Motor neuron (in vitro differentiated cells): ENCODE data around the gene POLR1A. TPM values are rescaled to one million over a fixed set of nuclear protein-coding genes. Genes with fewer than 3 reads are reported as not detected.

Experiments
- ATAC-seq, 8 experiments: fragments of 200-7000 bp; cut with Tn5 transposase; replicated peaks in 6 of 8; 2 replicates each; pipeline ENCODE4 v1.8.0; 2021; ENCODE audit warnings: mild to moderate bottlenecking in 8 of 8, moderate library complexity in 8 of 8
- H3K27ac ChIP-seq, 2 donors: fragments of 250-450 bp; sonication (Bioruptor Pico); 2 replicates each; pipeline ENCODE4 v1.9.0; 2021; ENCODE audit warnings: antibody characterized with exemption in 2 of 2, mild to moderate bottlenecking in 2 of 2, moderate library complexity in 1 of 2
- H3K4me1 ChIP-seq, 2 donors: fragments of 250-450 bp; sonication (Bioruptor Pico); replicated peaks in 1 of 2; 2 replicates each; pipeline ENCODE4 v1.6.1; 2021; ENCODE audit warnings: antibody characterized with exemption in 2 of 2, mild to moderate bottlenecking in 2 of 2, moderate library complexity in 1 of 2
- H3K4me3 ChIP-seq, 5 donors: fragments of 250-450 bp; sonication (Bioruptor Pico); 2 replicates each; pipeline ENCODE4 v1.9.0; 2021; ENCODE audit warnings: antibody characterized with exemption in 5 of 5, mild to moderate bottlenecking in 5 of 5, moderate library complexity in 4 of 5
- whole genome bisulfite sequencing, 10 experiments: fragments of 450-650 bp; shearing (Covaris generic); methylation state at CpG; one replicate each; pipeline ENCODE4 v1.0.0; 2022; 5-methylcytosine and 5-hydroxymethylcytosine counted together
- in situ Hi-C, 9 experiments: fragments of 400-800 bp; cut with MboI; loops; one replicate each; pipeline ENCODE4 v1.15.0; 2021; ENCODE audit warnings: low sequenced_read_pairs in 9 of 9, low pct_unique_long_range_greater_than_20kb in 2 of 9; ENCODE audit not compliant: unreplicated experiment in 9 of 9
- total RNA-seq, 8 experiments: library from RNA; unstranded; fragments of 300-600 nt; gene quantifications; 2 replicates each; pipeline versions ENCODE4 v1.2.3 to v1.2.4, GENCODE V29; 2022

Gene POLR1A
- total RNA-seq, 8 experiments from 2014 or later: 9.5 to 44.6 (median 19.2) TPM

DNA sequence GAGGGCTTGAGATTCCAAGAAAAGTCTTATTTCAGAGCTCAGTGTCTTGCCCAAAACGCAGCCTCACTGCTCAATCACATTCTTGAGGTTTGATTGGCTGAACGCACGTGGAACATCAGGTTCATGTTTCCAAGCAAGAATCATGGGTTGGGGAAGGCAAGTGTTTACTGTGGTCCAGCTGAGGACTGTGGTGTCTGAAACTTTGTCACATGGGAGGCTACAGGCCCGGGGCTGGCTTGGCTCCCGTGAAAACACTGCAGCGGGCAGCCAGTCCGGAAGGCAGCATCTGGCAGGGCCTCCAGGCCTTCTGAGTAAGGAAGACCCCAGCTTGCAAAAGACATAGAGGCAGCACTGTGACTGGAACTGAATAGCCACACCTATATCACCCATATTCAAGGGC, 84.7 kb downstream of the POLR1A start:
- in situ Hi-C loops: loop anchor here in 1 of 9 experiments (25.0 kb wide), 1 partner anchor 184 kb away; no protein-coding TSS in a partner anchor
- Histone ChIP-seq H3K4me3 (no peak overlapping the region), H3K27ac (no peak overlapping the region), H3K4me1 (no peaks in the 10 kb centered on the region)
- 18 to 100% (median 86%) methylated on average over 1 to 4 of the region's 7 CpGs; no CpG with 5 or more reads in 5 of the 10 experiments for WGBS, 10 experiments
- ATAC-seq: peak in 5 of 8 experiments; percentile 15 to 74 (median 54)

DNA sequence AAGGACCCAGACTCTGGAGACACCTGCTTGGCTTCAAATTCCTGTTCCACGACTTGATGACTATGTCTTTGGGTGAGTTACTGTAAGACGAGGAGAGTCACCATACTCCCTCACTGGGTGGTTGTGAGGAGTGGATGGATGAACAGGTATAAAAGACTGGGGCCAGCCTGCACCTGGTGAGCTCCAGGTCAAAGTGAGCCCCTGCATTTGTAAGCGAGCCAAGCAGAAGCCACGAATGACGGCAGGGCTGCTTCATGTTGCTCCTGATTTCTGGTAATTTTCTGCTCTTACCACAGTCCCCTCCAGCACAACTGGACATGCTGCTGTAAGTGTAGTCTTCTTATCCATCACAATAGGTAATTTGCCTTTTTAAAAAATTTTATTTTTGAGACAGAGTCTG, 86.6 kb downstream of the POLR1A start:
- H3K4me3 ChIP-seq: no peak overlapping the region
- no peak overlapping the region for H3K27ac ChIP-seq
- in situ Hi-C loops: loop anchor here in 1 of 9 experiments (25.0 kb wide), 1 partner anchor 182 kb away; no protein-coding TSS in a partner anchor
- WGBS, 10 experiments: 67 to 100% (median 85%) methylated on average over 1 to 5 of the region's 5 CpGs; no CpG with 5 or more reads in 4 of the 10 experiments
- no peak for ATAC-seq
- no peaks in the 10 kb centered on the region for H3K4me1 ChIP-seq

DNA sequence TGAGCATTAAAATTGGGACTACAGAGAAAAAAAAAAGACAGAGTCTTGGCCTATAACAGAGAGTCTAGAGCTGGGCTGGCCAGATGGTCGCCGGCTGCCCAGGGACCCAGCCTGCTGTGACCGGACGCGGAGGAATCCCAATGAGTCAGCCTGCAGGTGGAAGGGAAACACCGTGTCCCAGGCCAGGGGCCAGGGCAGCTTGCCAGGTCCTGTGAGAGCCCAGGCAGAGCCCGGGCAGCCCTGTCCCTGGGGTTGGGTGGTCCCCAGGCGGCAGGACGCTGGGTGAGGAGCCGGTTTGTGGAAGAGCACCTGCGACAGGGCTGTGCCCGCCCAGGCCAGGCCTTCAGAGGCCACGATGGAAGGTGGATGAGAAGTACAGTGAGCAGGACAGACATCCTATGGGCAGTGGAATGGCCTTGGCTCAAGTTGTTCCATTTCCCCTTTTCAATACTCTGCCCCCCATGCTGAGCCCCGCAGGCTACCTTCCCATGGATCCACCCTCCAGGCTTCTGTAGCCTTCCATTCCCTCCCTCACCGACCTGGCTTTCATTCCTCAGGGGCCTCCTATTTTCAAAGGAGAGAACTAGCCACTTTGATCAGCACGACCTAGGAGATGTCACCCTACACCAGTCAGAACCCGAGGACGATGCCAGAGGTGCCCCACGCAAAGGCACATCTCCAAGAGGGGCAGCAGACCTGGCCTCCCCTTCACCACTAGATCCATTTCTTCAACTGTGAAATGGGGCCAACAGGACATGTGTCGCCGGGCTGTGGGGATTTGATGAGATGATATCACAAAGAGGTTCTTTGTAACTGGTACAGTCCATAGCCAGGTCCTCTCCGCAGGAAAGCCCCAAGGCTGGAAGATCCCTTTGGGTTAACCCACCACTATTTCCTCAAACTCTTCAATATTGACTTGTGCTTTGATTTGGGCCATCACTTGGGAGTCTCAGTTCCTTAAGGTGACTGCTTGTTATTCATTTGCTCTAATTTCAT, 87.5 kb downstream of the POLR1A start:
- H3K27ac ChIP-seq: no peak overlapping the region
- 0 to 86% (median 70%) methylated on average over 2 to 13 of the region's 22 CpGs; no CpG with 5 or more reads in 5 of the 10 experiments for WGBS, 10 experiments
- in situ Hi-C loops: loop anchor here in 1 of 9 experiments (25.0 kb wide), 1 partner anchor 181 kb away; no protein-coding TSS in a partner anchor

DNA sequence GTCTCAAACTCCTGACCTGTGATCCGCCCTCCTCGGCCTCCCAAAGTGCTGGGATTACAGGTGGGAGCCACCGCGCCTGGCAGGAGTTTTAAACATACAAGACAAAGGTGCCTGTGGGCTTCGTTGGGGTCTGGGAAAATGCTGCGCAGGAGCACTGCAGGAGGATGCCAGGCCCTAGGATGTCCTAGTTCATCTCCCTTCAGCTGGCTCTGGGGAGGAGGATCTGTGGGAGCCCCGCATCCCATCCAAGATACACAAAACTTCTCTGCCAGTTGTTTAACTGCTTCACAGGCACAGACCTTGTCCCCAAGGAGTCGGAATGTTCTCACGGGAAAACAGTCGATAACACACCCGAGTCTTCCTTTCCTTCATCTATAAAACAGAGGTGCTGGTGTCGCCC, 89.1 kb downstream of the POLR1A start:
- Histone ChIP-seq H3K27ac (no peak overlapping the region), H3K4me3 (no peak overlapping the region), H3K4me1 (no peaks in the 10 kb centered on the region)
- in situ Hi-C loops: loop anchor here in 1 of 9 experiments (25.0 kb wide), 1 partner anchor 179 kb away; no protein-coding TSS in a partner anchor
- WGBS, 10 experiments: 57 to 100% (median 81%) methylated on average over 2 to 9 of the region's 12 CpGs; no CpG with 5 or more reads in 3 of the 10 experiments
- no peak for ATAC-seq

More for the DNA sequence above, 87.5 kb downstream of the POLR1A start:
- ATAC-seq: peak in 6 of 8 experiments; percentile 18 to 75 (median 58)
- Histone ChIP-seq H3K4me1 (no peaks in the 10 kb centered on the region), H3K4me3 (no peak overlapping the region)

DNA sequence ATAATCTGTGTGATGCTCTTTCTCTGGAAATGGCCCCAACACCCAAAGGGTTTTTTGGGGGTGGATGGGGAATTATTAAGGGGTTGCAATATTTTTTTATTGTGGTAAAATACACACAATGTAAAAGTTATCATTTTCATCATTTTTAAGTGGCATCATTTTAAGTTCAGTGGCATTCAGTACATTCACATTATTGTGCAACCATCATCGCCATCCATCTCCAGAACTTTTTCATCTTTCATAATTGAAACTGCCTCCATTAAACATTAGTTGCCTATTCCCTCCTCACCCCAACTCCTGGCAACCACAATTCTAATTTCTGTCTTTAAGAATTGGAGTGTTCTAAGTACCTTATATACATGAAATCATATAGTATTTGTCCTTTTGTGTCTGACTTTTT, 90.0 kb downstream of the POLR1A start:
- Histone ChIP-seq H3K27ac (no peak overlapping the region), H3K4me3 (no peak overlapping the region), H3K4me1 (no peaks in the 10 kb centered on the region)
- WGBS, 10 experiments: 80 to 100% (median 100%) methylated on average over 1 of the region's 1 CpG; no CpG with 5 or more reads in 5 of the 10 experiments
- no peak for ATAC-seq
- in situ Hi-C loops: loop anchor here in 1 of 9 experiments (25.0 kb wide), 1 partner anchor 178 kb away; no protein-coding TSS in a partner anchor

DNA sequence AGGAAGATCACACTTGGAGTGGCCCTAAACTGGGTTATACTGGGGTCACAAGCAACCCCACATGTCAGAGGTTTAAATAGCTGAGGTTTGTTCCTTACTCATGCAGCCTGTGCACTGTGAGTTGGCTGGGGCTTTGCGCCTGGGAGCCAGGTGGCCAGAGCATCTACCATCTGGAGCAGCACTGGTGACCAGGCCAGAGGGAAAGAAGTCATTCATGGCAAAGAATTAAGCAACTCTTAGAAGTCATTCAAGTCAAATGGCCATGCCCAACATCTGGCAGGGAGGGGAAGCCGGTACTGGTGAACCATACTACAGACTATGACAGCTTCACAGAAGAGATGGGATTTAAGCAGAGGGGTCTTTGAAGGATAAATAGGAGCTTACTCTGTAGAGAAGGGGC, 90.7 kb downstream of the POLR1A start:
- Histone ChIP-seq H3K4me3 (no peak overlapping the region), H3K4me1 (no peaks in the 10 kb centered on the region), H3K27ac (no peak overlapping the region)
- WGBS, 10 experiments: 0 to 100% (median 67%) methylated on average over 1 to 2 of the region's 2 CpGs; no CpG with 5 or more reads in 1 of the 10 experiments
- in situ Hi-C loops: loop anchor here in 1 of 9 experiments (25.0 kb wide), 1 partner anchor 178 kb away; no protein-coding TSS in a partner anchor
- ATAC-seq: no peak

DNA sequence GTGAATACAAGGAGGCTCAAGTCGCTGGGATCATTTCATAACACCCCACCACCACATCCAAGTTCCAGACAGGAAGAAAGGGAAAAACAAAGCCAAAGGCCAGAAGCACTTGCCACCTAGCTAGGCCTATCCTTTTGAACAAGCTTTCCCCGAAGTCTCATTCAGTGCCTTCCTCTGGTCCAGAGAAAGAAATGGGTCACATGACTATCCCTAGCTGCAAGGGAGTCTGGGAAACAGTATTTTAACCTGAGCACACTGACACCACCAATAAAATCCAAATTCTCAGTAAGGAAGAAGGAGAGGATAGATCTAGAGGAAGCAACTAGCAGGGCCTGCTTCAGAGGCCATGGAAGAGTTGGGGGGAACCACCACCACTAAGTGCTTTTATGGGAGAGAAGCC, 91.2 kb downstream of the POLR1A start:
- WGBS, 10 experiments: 0 to 44% (median 36%) methylated on average over 1 to 2 of the region's 2 CpGs; no CpG with 5 or more reads in 4 of the 10 experiments
- no peaks in the 10 kb centered on the region for H3K4me1 ChIP-seq
- no peak for ATAC-seq
- H3K27ac ChIP-seq: no peak overlapping the region
- no peak overlapping the region for H3K4me3 ChIP-seq
- in situ Hi-C loops: loop anchor here in 1 of 9 experiments (25.0 kb wide), 1 partner anchor 177 kb away; no protein-coding TSS in a partner anchor

DNA sequence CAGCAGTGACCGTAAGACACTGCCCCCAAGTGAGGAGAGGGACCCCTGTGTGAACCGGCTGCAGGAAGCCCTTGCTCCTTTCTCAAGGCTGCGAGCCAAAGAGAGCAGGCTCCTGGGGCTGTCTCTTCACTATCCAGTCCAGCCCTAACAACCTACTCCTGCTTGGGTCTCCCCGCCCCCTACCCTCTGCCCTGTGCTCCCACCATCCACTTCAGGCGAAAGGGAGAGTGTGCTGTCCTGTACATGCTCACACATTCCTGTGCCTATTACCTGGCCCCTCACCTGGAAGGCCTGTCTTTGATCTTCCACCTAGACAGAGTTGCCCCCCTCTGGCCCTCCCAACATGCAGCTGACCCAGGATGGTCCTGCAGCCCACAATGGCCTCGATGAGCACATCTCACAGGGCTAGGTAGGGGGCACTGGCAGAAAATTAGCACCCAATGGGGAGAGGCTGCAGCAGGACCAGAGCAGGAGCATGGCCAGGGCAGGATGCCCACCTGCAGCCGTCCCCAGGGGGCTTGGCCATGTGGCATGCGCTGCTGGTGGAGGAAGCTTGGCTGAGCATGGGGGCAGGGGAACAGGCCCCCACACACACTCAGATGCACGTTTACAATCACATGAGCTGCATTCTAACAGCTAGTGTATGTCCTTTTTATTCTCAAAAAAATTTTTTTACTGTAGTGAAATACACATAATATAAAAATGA, 93.5 kb downstream of the POLR1A start:
- Histone ChIP-seq H3K4me1 (no peaks in the 10 kb centered on the region), H3K27ac (no peak overlapping the region), H3K4me3 (no peak overlapping the region)
- 30 to 100% (median 51%) methylated on average over 1 to 4 of the region's 9 CpGs; no CpG with 5 or more reads in 3 of the 10 experiments for WGBS, 10 experiments
- in situ Hi-C loops: loop anchor here in 1 of 9 experiments (25.0 kb wide), 1 partner anchor 175 kb away; no protein-coding TSS in a partner anchor
- ATAC-seq: no peak

DNA sequence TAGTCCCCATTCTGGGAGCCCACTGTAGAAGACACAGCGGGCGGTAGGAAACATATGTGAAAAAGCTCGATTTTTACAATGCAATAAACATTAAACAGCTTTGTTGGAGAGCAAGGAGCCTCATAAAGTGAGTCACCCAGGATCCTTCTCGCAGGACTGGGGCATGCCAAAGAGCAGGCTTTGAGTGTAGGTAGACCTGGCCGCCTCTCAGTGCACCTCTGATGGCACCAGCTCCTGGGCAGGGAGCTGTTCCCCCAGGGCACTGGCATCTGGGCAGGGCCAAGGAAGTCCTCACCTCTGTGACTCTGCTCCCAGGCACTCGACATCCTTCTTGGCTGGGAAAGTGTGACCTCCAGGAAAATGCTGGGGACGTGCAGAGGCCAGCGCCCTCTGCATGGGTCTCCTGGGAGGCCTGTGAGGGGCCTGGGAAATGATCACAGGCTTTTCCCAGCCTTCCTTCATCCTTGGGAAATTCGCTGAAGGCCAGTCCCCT, 94.2 kb downstream of the POLR1A start:
- Histone ChIP-seq H3K4me1 (no peaks in the 10 kb centered on the region), H3K4me3 (no peak overlapping the region), H3K27ac (no peak overlapping the region)
- no peak for ATAC-seq
- 38 to 87% (median 65%) methylated on average over 3 to 7 of the region's 9 CpGs; no CpG with 5 or more reads in 4 of the 10 experiments for WGBS, 10 experiments
- in situ Hi-C loops: loop anchor here in 1 of 9 experiments (25.0 kb wide), 1 partner anchor 174 kb away; no protein-coding TSS in a partner anchor

DNA sequence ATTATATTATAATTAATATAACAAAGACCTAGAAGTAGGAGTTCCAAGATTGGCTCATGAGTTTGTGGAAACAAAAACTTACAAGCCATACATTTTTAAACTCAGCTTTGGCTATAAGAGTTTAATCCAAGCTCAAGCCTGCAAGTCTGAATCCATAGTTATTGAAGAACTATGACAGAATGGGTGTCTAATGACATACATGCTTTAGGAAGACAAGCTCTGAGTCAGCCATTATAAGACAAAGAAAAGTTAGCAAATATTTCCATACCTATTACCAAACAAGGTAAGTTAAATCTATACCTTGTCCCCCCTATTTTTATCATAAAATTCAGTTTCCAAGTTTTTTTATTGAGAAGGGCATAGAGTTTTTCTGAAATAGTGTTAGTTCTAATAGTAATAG, 95.6 kb downstream of the POLR1A start:
- no peak for ATAC-seq
- H3K27ac ChIP-seq: no peak overlapping the region
- no peak overlapping the region for H3K4me3 ChIP-seq
- in situ Hi-C loops: loop anchor here in 1 of 9 experiments (25.0 kb wide), 1 partner anchor 173 kb away; no protein-coding TSS in a partner anchor
- H3K4me1 ChIP-seq: no peaks in the 10 kb centered on the region

DNA sequence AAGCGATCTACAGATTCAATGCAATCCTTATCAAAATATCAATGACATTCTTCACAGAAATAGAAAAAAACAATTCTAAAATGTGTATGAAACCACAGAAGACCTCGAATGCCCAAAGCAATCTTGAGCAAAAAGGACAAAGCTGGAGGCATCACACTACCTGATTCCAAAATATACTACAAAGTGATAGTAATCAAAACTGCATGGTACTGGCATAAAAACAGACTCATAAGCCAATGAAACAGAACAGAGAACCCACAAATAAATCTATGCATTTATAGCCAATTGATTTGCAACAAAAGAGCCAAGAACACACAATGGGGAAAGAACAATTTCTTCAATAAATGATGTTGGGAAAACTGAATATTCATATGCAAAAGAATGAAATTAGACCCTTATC, 99.2 kb downstream of the POLR1A start:
- no peaks in the 10 kb centered on the region for H3K4me1 ChIP-seq
- H3K4me3 ChIP-seq: no peak overlapping the region
- in situ Hi-C loops: loop anchor here in 1 of 9 experiments (25.0 kb wide), 1 partner anchor 169 kb away; no protein-coding TSS in a partner anchor
- ATAC-seq: no peak
- 22 to 86% (median 57%) methylated on average over 1 to 2 of the region's 2 CpGs for WGBS, 10 experiments
- H3K27ac ChIP-seq: no peak overlapping the region

DNA sequence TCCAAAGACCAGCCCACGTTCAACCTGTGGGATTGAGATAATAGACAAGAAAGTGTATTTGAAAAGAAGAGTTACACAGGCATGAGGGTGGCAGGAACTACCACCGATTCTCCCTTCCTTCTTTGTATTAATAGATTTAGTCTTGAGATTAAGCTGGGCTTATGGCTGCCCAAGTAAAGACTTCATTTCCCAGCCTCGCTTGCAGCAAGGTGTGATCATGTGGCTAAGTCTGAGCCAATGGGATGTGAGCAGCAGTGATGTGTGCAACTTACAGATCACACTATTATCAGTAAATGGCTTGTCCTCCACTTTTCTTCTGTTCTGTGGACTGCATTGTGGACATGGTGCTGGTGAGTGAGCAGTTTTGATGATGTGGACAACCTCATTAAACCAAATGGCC, 101.7 kb downstream of the POLR1A start:
- Histone ChIP-seq H3K27ac (no peak overlapping the region), H3K4me1 (peaks cover 0 to 2% of the 10 kb centered on the region in 2 donors), H3K4me3 (no peak overlapping the region)
- ATAC-seq: no peak
- in situ Hi-C loops: loop anchor here in 1 of 9 experiments (25.0 kb wide), 1 partner anchor 167 kb away; no protein-coding TSS in a partner anchor
- 60 to 95% (median 89%) methylated on average over 1 to 3 of the region's 3 CpGs; no CpG with 5 or more reads in 3 of the 10 experiments for WGBS, 10 experiments
